ENCODE measurements around the gene POC1A.

GRCh38 chr3:52073490-52073889, 80.7 kb downstream of the POC1A start:
- TF ChIP-seq CTCF (IDR thresholded peaks at IDR 0.05) = no peak
- TF ChIP-seq POLR2AphosphoS5 (IDR thresholded peaks at IDR 0.05) = no peak
